Astrocyte of the spinal cord (primary cell): ENCODE measurements around the gene DENND1A.
A peak's percentile ranks its signal among the peaks of the same experiment; 100 is the strongest.
"Not testable (repeated sequence)": the region's sequence is repeated elsewhere in the genome, so short reads cannot be mapped to it uniquely, and the experiment has no call there.

Experiments
- DNase-seq: peaks from one replicate; pipeline ENCODE4 v3.0.0; 2011; ENCODE audit warnings: low read depth, low spot score
- H3K4me3 ChIP-seq: 2 replicates; pipeline ENCODE4 v1.5.1; 2011; ENCODE audit warnings: low read depth, mild to moderate bottlenecking, low read length, moderate library complexity
- in situ Hi-C: cut with HindIII; loops from 2 replicates; pipeline ENCODE4 v1.10.0; 2017; ENCODE audit warnings: low sequenced_read_pairs
- TF ChIP-seq, protein P1 (sequence below): IDR thresholded peaks from 2 replicates; pipeline ENCODE4 v1.5.1; 2012; ENCODE audit warnings: low read depth, mild to moderate bottlenecking, low read length, inconsistent platforms

DENND1A gene

DNA sequence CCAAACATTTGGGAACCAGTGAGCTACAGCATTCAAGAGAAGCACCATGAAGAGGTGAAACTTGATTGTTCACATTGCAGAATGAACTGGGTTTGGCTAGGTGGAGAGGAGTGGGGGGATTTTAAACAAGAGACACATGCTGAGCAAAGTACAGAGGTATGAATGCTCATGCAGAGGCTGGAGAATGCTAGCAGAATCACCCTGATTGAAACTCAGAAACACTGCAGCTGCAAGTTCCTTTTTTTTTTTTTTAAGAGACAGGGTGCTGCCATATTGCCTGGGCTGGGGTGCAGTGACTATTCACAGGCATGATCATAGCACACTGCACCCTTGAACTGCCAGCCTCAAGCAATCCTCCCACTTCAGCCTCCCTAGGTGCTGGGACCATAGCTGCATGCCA, 35.1 kb downstream of the DENND1A start:
- TF ChIP-seq, protein P1, sequence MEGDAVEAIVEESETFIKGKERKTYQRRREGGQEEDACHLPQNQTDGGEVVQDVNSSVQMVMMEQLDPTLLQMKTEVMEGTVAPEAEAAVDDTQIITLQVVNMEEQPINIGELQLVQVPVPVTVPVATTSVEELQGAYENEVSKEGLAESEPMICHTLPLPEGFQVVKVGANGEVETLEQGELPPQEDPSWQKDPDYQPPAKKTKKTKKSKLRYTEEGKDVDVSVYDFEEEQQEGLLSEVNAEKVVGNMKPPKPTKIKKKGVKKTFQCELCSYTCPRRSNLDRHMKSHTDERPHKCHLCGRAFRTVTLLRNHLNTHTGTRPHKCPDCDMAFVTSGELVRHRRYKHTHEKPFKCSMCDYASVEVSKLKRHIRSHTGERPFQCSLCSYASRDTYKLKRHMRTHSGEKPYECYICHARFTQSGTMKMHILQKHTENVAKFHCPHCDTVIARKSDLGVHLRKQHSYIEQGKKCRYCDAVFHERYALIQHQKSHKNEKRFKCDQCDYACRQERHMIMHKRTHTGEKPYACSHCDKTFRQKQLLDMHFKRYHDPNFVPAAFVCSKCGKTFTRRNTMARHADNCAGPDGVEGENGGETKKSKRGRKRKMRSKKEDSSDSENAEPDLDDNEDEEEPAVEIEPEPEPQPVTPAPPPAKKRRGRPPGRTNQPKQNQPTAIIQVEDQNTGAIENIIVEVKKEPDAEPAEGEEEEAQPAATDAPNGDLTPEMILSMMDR = no peak
- H3K4me3 ChIP-seq = no peak overlapping the region
- no peak for DNase-seq
- in situ Hi-C loops = no loop called here

- in situ Hi-C loops = no loop called here
- DNase-seq = peak; percentile 23
- no peak overlapping the region for H3K4me3 ChIP-seq
- TF ChIP-seq, protein P1 = no peak
Observed at GRCh38 chr9:123893831-123894460, 36.0 kb downstream of the DENND1A start.

DNA sequence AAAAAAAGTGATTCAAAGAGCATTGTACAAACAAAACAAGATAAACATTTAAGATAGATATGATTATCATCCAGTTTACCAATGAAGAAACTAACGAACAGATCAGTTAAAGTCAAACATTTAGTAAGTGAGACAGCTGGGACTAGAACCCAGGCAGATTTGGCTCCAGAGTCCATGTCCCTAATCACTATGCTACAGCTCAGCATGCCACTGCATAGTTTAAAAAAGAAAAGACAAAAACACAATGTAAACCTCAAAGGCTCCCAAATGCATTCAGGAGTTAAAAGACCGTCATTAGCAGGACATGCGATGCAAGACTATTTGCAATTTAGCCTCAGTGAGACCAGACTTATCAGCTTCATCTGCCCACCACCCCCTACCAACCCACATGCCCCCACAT, 36.8 kb downstream of the DENND1A start:
- TF ChIP-seq, protein P1 = no peak
- no peak for DNase-seq
- in situ Hi-C loops = no loop called here

GRCh38 chr9:123887837-123888236, 42.1 kb downstream of the DENND1A start:
- H3K4me3 ChIP-seq = no peak overlapping the region
- in situ Hi-C loops = no loop called here
- no peak for DNase-seq
- TF ChIP-seq, protein P1 = no peak

More for the DNA sequence above, 36.8 kb downstream of the DENND1A start:
- H3K4me3 ChIP-seq = no peak overlapping the region

DNA sequence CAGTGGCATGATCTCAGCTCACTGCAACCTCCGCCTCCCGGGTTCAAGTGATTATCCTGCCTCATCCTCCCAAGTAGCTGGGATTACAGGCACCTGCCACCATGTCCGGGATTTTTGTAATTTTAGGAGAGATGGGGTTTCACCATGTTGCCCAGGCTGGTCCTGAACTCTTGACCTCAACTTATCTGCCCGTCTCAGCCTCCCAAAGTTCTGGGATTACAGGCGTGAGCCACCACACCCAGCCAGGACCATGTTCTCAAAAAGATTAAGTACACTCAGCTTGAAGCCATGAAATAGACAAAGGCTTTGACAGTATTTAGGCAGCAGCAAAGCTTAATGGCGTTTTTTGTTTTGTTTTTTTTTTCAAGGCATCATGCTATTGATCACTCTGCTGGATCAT, 44.1 kb downstream of the DENND1A start:
- in situ Hi-C loops, H3K4me3 ChIP-seq, DNase-seq: not testable (repeated sequence)

DNA sequence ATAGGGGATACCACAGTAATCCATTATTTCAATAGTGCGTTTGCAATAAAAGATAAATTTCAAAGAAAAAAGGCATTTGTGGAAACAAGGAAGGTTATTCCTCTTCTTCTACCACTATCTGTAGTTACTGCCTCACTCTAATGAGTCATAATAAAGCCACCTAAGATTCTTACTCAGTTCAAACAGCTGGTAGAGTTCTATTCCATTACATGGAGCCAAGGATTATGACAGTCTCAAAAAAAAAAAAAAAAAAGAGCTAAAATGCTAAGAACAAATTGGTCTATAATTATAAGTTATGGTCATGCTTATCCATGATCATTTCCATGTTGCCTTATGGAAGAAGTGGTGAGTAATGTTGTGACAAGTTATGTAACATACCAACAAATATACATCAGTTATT, 46.3 kb downstream of the DENND1A start:
- TF ChIP-seq, protein P1 = no peak
- H3K4me3 ChIP-seq = no peak overlapping the region
- in situ Hi-C loops = no loop called here
- no peak for DNase-seq

GRCh38 chr9:123881604-123882003, 48.3 kb downstream of the DENND1A start:
- in situ Hi-C loops = no loop called here
- no peak for DNase-seq
- TF ChIP-seq, protein P1 = no peak
- H3K4me3 ChIP-seq = no peak overlapping the region
